Adrenal gland (tissue), 5 donors: ENCODE measurements around the gene RELL2.

Experiments
- CTCF ChIP-seq, 6 experiments: fragments of 450-650 bp in 4 of 6; fragments of 200-600 bp in 2 of 6; sonication (generic) in 1 of 6; IDR thresholded peaks; 1 replicate in 5 of 6; 2 replicates in 1 of 6; pipeline versions ENCODE4 v1.5.1 to v1.8.0; 2016 to 2021; ENCODE audit warnings: antibody characterized with exemption in 6 of 6, mild to moderate bottlenecking in 2 of 6, moderate library complexity in 1 of 6
- POLR2A ChIP-seq, 2 donors: fragments of 450-650 bp; IDR thresholded peaks; one replicate each; pipeline ENCODE4 v1.6.1; 2017; ENCODE audit warnings: antibody characterized with exemption in 2 of 2, mild to moderate bottlenecking in 2 of 2, moderate library complexity in 1 of 2
- donor health status: DM: no; HTN: no; CAD: no.

- no peak for TF ChIP-seq CTCF (IDR thresholded peaks at IDR 0.05)
- no peak for TF ChIP-seq POLR2A (IDR thresholded peaks at IDR 0.05)
Observed at GRCh38 chr5:141617682-141618029, 19.1 kb upstream of the RELL2 start.
